HG03565 (cell line): ENCODE measurements around the gene PNPLA7.
"Not testable (repeated sequence)": the region's sequence is repeated elsewhere in the genome, so short reads cannot be mapped to it uniquely, and the experiment has no call there.

Experiments
- ATAC-seq: cut with Tn5 transposase; IDR thresholded peaks from one replicate; pipeline ENCODE4 v1.9.1; 2021; ENCODE audit warnings: mild to moderate bottlenecking, moderate library complexity; ENCODE audit not compliant: unreplicated experiment

Gene PNPLA7

DNA sequence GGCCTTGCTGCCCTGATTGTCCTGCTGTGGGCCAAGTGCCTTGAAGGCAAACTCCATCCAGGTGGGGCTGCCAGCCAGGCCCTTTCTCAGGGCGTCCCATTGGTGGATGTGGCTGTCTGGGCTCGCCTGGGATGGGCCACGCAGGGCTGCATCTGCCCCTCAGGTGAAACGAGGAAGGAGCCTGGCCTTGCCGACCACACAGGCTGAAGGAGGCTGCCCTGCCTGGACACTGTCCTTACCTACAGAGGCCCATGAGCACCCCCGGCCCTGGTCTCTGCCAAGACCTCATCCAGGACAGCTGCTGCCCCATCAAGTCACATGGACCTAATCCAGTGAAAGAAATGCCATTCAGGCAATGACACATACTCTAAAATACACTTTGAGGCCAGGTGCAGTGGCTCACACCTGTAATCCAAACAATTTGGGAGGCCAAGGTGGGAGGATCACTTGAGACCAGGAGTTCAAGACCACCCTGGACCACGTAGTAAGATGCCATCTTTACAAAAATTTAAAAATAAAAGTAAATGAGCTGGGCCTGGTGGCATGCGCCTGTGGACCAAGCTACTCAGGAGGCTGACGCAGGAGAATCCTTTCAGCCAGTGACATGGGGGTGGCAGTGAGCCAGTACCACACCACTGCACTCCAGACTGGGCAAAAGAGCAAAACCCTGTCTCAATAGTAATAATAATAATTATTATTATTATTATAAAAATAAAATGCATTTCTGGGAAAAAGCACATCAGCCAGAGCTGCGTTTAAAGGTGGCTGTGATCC, 33.9 kb downstream of the PNPLA7 start:
- no peak for ATAC-seq

DNA sequence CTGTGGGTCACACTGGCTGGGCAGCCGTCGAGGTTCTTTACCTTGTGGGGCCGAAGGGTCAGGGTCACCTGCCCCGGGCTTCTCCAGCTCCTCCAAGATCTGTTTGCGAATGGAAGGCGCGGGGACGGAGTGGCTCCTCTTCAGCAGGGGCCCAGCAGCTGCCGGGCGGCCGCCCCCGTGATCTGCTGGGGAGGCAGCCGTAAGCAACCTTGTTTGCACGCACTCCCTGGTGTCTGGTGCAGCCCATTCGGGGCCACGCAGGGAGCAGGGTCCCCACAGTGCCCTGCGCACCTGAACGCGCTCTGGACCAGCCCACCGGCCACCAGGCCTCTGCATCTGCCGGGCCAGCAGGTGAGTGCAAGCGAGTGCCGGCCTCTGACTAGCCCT, 34.9 kb downstream of the PNPLA7 start:
- ATAC-seq = no peak

GRCh38 chr9:137514691-137515337, 35.4 kb downstream of the PNPLA7 start:
- ATAC-seq = no peak

DNA sequence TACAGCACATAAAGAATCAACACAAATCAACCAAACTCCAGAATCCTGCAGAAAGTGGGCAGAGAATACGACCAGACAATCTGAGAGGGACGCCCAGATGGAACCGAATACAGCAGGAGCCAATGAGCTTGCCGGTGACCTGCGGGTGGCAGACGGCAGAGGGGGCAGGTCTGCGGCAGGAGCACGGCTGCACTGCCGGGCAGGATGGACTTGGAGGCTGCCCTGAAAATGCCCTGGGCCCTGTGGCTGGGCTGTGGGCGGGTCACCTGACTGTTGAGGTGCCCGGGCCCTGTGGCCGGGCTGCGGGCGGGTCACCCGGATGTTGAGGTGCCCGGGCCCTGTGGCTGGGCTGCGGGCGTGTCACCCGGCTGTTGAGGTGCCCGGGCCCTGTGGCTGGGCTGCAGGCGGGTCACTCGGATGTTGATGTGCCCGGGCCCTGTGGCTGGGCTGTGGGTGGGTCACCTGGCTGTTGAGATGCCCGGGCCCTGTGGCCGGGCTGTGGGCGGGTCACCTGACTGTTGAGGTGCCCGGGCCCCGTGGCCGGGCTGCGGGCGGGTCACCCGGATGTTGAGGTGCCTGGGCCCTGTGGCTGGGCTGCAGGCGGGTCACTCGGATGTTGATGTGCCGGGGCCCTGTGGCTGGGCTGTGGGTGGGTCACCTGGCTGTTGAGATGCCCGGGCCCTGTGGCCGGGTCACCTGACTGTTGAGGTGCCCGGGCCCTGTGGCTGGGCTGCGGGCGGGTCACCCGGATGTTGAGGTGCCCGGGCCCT, 36.2 kb downstream of the PNPLA7 start:
- not testable (repeated sequence) for ATAC-seq

DNA sequence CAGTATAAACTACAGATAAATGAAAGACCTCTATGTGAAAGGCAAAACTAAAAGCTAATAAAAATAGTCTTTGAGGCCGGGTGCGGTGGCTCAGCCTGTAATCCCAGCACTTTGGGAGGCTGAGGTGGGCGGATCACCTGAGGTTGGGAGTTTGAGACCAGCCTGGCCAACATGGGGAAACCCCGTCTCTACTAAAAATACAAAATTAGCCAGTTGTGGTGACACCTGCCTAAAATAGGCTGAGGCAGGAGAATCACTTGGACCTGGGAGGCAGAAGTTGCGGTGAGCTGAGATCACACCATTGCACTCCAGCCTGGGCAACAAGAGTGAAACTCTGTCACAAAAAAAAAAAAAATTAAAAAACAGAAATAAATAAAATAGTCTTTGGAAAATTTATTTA, 37.1 kb downstream of the PNPLA7 start:
- ATAC-seq = not testable (repeated sequence)

- ATAC-seq = no peak
Measured at GRCh38 chr9:137511758-137512463, 38.3 kb downstream of the PNPLA7 start.

- not testable (repeated sequence) for ATAC-seq
Measured at GRCh38 chr9:137511126-137511525, 39.1 kb downstream of the PNPLA7 start.

- no peak for ATAC-seq
Measured at GRCh38 chr9:137509198-137509597, 41.0 kb downstream of the PNPLA7 start.

- no peak for ATAC-seq
Measured at GRCh38 chr9:137506702-137507171, 43.5 kb downstream of the PNPLA7 start.

GRCh38 chr9:137506274-137506673, 43.9 kb downstream of the PNPLA7 start:
- no peak for ATAC-seq

GRCh38 chr9:137505421-137506140, 44.6 kb downstream of the PNPLA7 start:
- no peak for ATAC-seq

GRCh38 chr9:137504432-137504777, 45.8 kb downstream of the PNPLA7 start:
- no peak for ATAC-seq

DNA sequence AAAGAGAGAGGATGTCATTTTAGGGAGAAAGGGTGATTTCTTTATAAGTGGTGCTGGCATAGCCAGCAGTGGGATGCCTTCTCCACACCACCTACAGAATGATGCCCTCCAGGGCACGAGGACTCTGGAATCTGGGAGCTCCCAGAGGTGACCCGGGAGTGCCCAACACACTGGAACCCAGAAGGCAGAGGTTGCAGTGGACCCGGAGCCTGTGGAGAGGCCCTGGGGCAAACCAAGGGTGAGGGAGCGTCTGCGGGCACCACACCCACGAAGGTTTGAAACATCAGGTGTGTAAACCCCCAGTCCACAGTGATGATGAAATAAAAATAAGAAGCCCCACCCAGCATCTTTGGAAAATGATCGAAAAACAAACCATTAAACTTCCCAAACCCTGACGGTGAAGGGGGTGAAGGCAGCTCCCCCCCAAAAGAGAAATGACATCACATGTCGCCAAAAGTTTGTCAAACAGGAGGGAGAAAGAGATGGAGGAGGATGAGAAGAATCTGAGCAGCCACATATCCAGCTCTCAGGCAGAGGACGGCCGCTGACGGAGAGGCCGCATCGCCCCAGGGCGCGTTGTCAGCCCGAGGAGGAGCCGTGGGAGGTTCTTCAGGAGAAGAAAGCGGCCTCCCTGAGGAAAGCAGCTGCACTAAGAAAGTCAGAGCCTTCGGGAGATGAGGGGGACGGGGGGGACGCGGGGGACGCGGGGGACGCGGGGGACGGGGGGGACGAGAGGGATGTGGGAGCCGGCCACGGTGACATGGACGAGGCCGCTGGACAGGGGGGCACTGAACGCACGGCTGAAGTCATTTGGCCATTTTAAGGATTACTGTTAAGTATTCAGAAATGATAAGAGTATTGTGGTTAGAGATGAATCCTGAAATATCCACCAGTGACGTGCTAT, 47.9 kb downstream of the PNPLA7 start:
- ATAC-seq = no peak

DNA sequence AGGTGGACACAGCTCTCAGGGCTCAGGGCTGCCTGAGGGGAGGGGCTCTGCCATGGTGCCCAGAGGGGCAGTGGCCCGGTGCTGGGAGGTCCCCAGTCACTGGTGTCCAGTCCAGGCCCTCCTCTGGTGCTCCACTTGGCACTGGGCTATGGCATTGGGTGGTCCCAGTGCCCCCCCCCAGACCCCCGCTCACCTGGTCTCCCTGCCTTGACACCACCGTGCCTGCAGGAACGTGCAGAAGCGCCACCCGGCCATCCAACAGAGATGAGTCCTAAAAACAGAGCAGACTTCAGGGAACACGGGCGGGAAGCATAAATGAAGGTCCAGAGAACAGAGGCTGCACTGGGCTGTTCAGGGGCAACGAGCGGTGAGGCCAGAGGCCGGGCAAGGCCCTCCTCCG, 48.7 kb downstream of the PNPLA7 start:
- no peak for ATAC-seq

- no peak for ATAC-seq
Measured at GRCh38 chr9:137500666-137501397, 49.4 kb downstream of the PNPLA7 start.

DNA sequence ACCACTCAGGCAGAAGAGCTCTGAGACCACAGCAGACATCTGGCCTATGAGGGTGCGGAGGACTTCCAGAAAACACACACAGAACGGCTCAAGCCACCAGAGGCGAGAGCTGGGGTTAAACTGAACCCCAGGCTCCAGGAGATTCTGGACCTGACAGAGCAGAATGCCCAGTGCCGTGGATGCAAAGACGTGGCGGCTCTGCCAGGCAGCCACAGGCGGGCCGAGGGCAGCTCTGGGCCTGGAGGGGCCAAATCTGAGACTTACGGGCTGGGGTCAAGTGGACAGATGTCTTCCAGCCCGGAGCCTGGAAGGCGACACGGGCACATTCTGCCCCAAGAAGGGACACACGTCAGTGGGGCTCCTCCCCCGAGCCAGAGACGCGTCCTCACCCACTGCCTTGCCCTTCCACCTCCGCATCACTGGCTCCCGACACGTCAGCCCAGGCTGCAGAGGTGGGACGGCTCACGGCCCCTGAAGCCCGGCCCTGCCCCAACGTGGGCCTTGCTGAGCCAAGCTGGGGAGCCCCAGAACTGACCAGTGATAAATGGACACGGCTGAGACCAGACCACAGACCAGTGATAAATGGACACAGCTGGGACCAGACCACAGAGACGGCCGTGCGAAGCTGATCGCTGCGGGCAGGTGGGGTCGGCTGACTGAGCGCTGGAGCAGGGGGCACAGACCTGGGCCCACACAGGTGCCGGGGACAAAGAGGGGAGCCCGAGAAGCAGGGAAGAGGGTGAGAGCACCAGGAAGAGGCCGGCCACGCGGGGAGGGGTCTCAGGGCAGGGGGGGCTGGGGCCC, 50.1 kb downstream of the PNPLA7 start:
- ATAC-seq = no peak

GRCh38 chr9:137499416-137499815, 50.8 kb downstream of the PNPLA7 start:
- no peak for ATAC-seq

DNA sequence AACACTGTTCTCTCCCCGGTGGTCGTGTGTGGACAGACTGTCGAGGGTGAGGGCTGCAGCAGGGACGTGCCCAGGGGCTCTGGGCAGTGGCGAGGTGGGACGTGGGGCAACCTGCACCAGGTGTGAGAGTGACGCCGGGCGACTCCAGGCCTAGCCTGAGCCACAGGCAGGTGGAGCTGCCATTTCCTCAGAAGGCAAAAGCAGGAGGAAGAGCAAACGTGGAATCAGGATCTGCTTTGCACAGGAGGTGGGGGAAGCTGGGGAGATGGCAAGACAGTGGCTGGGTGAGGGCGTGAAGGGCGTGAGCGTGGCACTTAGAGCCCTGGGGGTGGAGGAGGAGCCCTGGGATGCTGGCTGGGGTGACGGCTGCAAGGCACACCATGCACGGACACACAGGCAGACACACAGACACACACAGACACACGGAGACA, 51.5 kb downstream of the PNPLA7 start:
- no peak for ATAC-seq
